HCT116 (cell line): Measurements from ENCODE around the gene TCTA. TPM values are rescaled to one million over a fixed set of nuclear protein-coding genes. Genes with fewer than 3 reads are reported as not detected.
"Not testable (repeated sequence)": the region's sequence is repeated elsewhere in the genome, so short reads cannot be mapped to it uniquely, and the experiment has no call there.

ENCODE experiments used
- ATAC-seq: fragments of 200-7000 bp; cut with Tn5 transposase; 2 replicates; pipeline ENCODE4 v1.9.1; 2020; ENCODE audit warnings: mild to moderate bottlenecking, moderate library complexity
- BruUV-seq: library from RNA; stranded (reverse); fragments of 400-500 nt; replicated peaks from 2 replicates; lab custom pipeline; 2021; lab: Mats Ljungman, UMichigan
- CTCF ChIA-PET: fragments of 300-600 bp; sonication (Branson Sonifier 250); formaldehyde crosslinking; loops from one replicate; lab custom pipeline; 2021; ENCODE audit warnings: antibody characterized with exemption; lab: Charles Lee
- POLR2A ChIA-PET: fragments of 300-600, 350-600 bp; sonication (Branson Sonifier 250); formaldehyde crosslinking; loops from one replicate; lab custom pipeline; 2021; ENCODE audit warnings: antibody characterized with exemption; lab: Charles Lee
- RAD21 ChIA-PET, 2 experiments: fragments of 300-600 bp; sonication (Branson Sonifier 250); formaldehyde crosslinking; loops; one replicate each; lab custom pipeline; 2023; ENCODE audit warnings: low total read pairs in 2 of 2; ENCODE audit not compliant: uncharacterized antibody in 2 of 2, unreplicated experiment in 2 of 2, low non-redundant PET in 1 of 2; lab: Charles Lee
- DNase-seq: peaks from one replicate; pipeline ENCODE4 v3.0.0-alpha.2; 2010; ENCODE audit warnings: low read depth, low spot score
- H2AFZ ChIP-seq: fragments of 200-600 bp; shearing (Covaris generic), sonication (generic); 2 replicates; pipeline ENCODE4 v1.6.1; 2017; ENCODE audit warnings: low read depth, mixed run types, mixed read lengths, antibody characterized with exemption, low read length; ENCODE audit not compliant: poor library complexity, severe bottlenecking
- H3K27ac ChIP-seq: 2 replicates; pipeline ENCODE4 v1.5.1; 2012; ENCODE audit warnings: low read depth, low read length
- H3K27me3 ChIP-seq: fragments of 200-600 bp; sonication (generic); 2 replicates; pipeline ENCODE4 v1.6.1; 2016; ENCODE audit warnings: mixed run types, low read length, mixed read lengths; ENCODE audit not compliant: insufficient read depth
- H3K36me3 ChIP-seq, 2 experiments: fragments of 200-500 bp in 1 of 2; fragments of 200-600 bp in 1 of 2; sonication (Bioruptor generic) in 1 of 2; sonication (generic) in 1 of 2; 2 replicates each; pipeline versions ENCODE4 v1.5.1 to v1.6.1; 2014 to 2016; ENCODE audit warnings: low read length in 2 of 2, inconsistent platforms in 1 of 2, mixed read lengths in 1 of 2, mixed run types in 1 of 2; ENCODE audit not compliant: insufficient read depth in 2 of 2, control insufficient read depth in 1 of 2
- H3K4me1 ChIP-seq, 2 experiments: fragments of 200-600 bp in 1 of 2; sonication (generic) in 1 of 2; 2 replicates each; pipeline versions ENCODE4 v1.5.1 to v1.6.1; 2012 to 2017; ENCODE audit warnings: low read length in 2 of 2, inconsistent platforms in 1 of 2, mild to moderate bottlenecking in 1 of 2, mixed read lengths in 1 of 2, mixed run types in 1 of 2, moderate library complexity in 1 of 2; ENCODE audit not compliant: insufficient read depth in 2 of 2, control insufficient read depth in 1 of 2
- H3K4me2 ChIP-seq: fragments of 200-600 bp; sonication (generic); 2 replicates; pipeline ENCODE4 v1.6.1; 2017; ENCODE audit warnings: mixed run types, low read length, mixed read lengths
- H3K4me3 ChIP-seq, 2 experiments: fragments of 200-600 bp in 1 of 2; sonication (generic) in 1 of 2; replicated peaks in 1 of 2; 2 replicates each; pipeline ENCODE4 v1.5.1; 2011 to 2016; ENCODE audit warnings: low read length in 2 of 2, control low read depth in 1 of 2, low read depth in 1 of 2, mild to moderate bottlenecking in 1 of 2, mixed read lengths in 1 of 2, mixed run types in 1 of 2
- H3K79me2 ChIP-seq: fragments of 200-600 bp; sonication (generic); 2 replicates; pipeline ENCODE4 v1.6.1; 2017; ENCODE audit warnings: mild to moderate bottlenecking, mixed run types, low read length, moderate library complexity, mixed read lengths; ENCODE audit not compliant: insufficient read depth
- H3K9ac ChIP-seq: fragments of 200-600 bp; sonication (generic); 2 replicates; pipeline ENCODE4 v1.6.1; 2016; ENCODE audit warnings: low read length, mixed read lengths
- H3K9me2 ChIP-seq: fragments of 200-600 bp; sonication (generic), shearing (Covaris generic); 2 replicates; pipeline ENCODE4 v1.6.1; 2017; ENCODE audit warnings: mixed run types, mild to moderate bottlenecking, moderate library complexity; ENCODE audit not compliant: insufficient read depth
- H3K9me3 ChIP-seq, 2 experiments: fragments of 200-500 bp in 1 of 2; fragments of 200-600 bp in 1 of 2; sonication (Bioruptor generic) in 1 of 2; sonication (generic) in 1 of 2; 2 replicates each; pipeline ENCODE4 v1.6.1; 2014 to 2017; ENCODE audit warnings: low read length in 2 of 2, mixed read lengths in 2 of 2, inconsistent platforms in 1 of 2, low read depth in 1 of 2, mild to moderate bottlenecking in 1 of 2, mixed run types in 1 of 2, moderate library complexity in 1 of 2; ENCODE audit not compliant: control insufficient read depth in 1 of 2, insufficient read depth in 1 of 2
- H4K20me1 ChIP-seq: fragments of 200-600 bp; sonication (generic), shearing (Covaris generic); 2 replicates; pipeline ENCODE4 v1.6.1; 2017; ENCODE audit warnings: mixed run types, mild to moderate bottlenecking, moderate library complexity; ENCODE audit not compliant: insufficient read depth
- SP1 ChIP-seq: IDR thresholded peaks from 2 replicates; pipeline ENCODE4 v1.6.1; 2012; ENCODE audit warnings: low read depth
- YY1 ChIP-seq: IDR thresholded peaks from 2 replicates; pipeline ENCODE4 v1.6.1; 2011; ENCODE audit warnings: low read length, low read depth, moderate library complexity, mild to moderate bottlenecking; ENCODE audit not compliant: insufficient replicate concordance; ENCODE audit errors: extremely low read depth
- intact Hi-C: fragments of 100-400 bp; cut with micrococcal nuclease; formaldehyde crosslinking; loops from 2 replicates; pipeline ENCODE4 v1.10.0; 2022
- total RNA-seq: library from RNA; stranded (reverse); gene quantifications from one replicate; pipeline ENCODE4 v1.2.1, GENCODE V29; 2021; ENCODE audit not compliant: unreplicated experiment

The TCTA gene
- total RNA-seq, 1 experiment from 2014 or later = 11.9 TPM

- H3K4me2 ChIP-seq, H2AFZ ChIP-seq, ATAC-seq, H3K27ac ChIP-seq, H3K36me3 ChIP-seq, CTCF ChIA-PET, H3K9me3 ChIP-seq, H3K9ac ChIP-seq, intact Hi-C loops, RAD21 ChIA-PET, DNase-seq, H3K4me3 ChIP-seq, H3K27me3 ChIP-seq, BruUV-seq, POLR2A ChIA-PET, H3K9me2 ChIP-seq, H3K4me1 ChIP-seq: not testable (repeated sequence)
- Histone ChIP-seq H4K20me1 (peaks cover 31% of the 10 kb centered on the region; the same call in 1 of the 2 replicates), H3K79me2 (peaks cover 99% of the 10 kb centered on the region)
Observed at GRCh38 chr3:49391310-49391709, 20.9 kb upstream of the TCTA start.

- Histone ChIP-seq H2AFZ (no peak overlapping the region), H3K9ac (no peak overlapping the region), H3K9me3 (no peaks in the 10 kb centered on the region), H3K4me1 (peaks cover 0 to 4% of the 10 kb centered on the region in 2 experiments; a peak in 1 of 4 replicates), H3K36me3 (peaks cover 2 to 18% of the 10 kb centered on the region in 2 experiments; a peak in 3 of 4 replicates), H4K20me1 (peaks cover 49% of the 10 kb centered on the region), H3K4me2 (no peak overlapping the region), H3K27ac (no peak overlapping the region), H3K9me2 (no peaks in the 10 kb centered on the region), H3K4me3 (no peak overlapping the region), H3K79me2 (peaks cover 100% of the 10 kb centered on the region), H3K27me3 (no peaks in the 10 kb centered on the region)
- peak; percentile 72 for ATAC-seq
- CTCF ChIA-PET = no interaction called here
- TF ChIP-seq YY1 (peak; percentile 70), SP1 (no peak)
- RAD21 ChIA-PET = no interaction called here
- intact Hi-C loops = no loop called here
- POLR2A ChIA-PET = interaction anchor here (0.6 kb wide), 1 partner anchor 19 kb away, joined by 4 read pairs; no protein-coding TSS in a partner anchor
- no TSS peak for BruUV-seq
- DNase-seq = no peak
Observed at GRCh38 chr3:49397470-49397869, 14.8 kb upstream of the TCTA start.
